ENCODE results near the gene MAPK9.

The MAPK9 gene

GRCh38 chr5:180291943-180292831 lies at the start of gene MAPK9:
MAPK9 (minus strand) TSS chr5:180292083; CDS start chr5:180280561, 11,522 bp downstream.
- DNase-seq, result peak; percentile 84

GRCh38 chr5:180341595-180341994 lies 49.7 kb upstream of the MAPK9 start:
- DNase-seq, result no peak

DNA sequence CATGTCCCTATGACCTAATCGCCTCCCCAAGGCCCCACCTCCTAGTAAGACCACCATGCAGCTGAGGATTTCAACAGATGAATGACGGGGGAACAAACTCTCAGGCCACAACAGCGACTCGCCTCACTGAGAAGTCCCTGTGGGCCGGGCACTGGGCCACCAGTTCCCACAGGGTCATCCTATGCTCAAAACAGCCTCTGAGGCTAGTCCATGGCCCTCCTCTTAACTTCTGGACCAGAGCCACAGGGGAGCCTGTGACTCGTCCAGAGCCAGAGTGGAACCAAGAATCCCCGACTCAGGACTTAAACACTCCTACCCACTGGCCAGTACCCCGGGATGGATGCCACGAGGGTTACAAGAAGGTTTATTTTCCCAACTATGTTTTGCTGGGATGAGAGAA lies 49.0 kb upstream of the MAPK9 start:
- DNase-seq, result no peak

DNA sequence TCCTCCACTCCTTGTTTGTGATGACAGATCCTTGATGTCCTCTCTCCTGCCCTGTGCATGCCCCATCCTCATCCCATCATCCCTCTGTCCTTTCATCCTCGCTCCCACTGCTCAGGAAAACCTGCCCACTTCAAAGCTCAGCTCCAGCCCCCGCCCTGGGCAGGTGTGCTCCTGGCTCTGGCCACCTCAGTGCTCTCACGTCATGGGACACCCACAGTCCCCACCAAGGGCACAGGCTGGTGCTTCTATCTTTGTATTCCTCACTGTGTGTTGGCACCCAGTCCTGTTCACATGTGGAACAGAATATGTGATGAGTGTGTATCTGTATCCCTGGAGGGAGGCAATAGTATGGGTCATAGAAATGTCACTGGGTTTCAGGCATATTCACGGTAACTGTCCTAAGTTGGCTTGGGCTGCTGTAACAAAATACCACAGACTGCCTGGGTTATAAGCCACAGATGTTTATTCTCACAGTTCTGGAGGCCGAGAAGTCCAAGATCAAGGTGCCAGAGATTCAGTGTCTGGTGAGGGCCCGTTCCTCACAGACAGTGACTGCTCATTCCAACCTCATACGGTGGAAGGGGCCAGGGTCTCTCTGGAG lies 47.8 kb upstream of the MAPK9 start:
- no peak for DNase-seq

DNA sequence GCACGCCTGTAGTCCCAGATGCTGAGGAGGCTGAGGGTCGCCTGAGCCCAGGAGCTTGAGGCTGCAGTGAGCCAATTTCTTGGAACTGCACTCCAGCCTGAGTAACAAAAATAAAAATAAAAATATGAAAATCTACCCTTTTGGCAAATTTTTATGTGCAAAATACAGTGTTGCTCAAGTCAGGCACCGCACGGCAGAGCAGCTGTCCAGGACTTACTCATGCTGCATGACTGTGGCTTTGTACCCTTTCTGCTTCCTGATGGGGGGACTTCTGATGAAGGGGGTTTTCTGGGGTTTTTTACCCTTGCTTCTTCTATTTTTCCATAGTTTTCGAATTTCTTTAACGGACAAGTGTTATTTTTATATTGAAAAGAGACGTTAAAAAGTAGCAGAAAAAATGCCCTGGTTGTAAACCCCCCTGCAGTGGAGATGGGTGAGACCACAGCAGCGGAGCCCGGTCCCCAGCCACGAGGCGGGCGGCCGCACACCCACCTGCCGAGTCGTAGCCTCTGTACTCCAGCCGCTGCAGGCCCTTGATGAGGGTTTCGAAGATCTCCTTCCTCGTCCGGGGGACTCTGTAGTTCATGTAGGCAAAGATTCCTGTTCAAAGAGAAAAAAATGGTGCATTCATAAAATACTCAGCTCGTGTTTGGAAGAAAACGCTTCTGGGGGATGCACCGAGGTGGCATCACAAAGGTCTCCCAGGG lies 46.3 kb upstream of the MAPK9 start:
- DNase-seq, result no peak

GRCh38 chr5:180336234-180337020 lies 44.5 kb upstream of the MAPK9 start:
- no peak for DNase-seq

DNA sequence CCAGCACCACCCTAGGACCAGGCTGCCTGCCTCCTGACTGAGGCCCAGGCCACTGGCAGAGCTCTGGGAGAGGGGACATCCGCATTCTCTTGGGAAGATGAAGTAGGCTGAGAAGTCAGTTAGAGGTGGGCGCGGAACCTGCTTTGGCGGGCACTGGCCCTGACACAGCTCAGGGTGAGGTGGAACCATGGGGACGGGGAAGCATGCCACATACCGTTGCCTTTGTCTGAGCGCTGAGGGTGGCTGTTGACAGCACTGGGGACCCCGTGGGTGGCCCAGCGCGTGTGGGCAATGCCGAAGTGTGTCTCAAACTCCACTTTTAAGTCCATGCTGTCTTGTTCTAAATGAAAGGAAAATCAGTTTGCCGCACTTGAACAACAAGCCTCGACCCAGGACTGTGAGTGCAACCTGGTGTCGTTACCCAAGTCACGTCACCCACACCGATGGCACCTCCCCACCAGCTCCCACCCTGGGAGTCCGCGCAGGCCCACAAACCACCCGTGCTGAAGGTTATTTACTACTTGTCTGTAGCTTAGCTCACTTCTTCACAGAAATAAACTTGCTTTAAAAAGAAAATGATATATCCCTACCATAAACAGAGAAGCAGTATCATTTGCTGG lies 43.8 kb upstream of the MAPK9 start:
- DNase-seq, result no peak

DNA sequence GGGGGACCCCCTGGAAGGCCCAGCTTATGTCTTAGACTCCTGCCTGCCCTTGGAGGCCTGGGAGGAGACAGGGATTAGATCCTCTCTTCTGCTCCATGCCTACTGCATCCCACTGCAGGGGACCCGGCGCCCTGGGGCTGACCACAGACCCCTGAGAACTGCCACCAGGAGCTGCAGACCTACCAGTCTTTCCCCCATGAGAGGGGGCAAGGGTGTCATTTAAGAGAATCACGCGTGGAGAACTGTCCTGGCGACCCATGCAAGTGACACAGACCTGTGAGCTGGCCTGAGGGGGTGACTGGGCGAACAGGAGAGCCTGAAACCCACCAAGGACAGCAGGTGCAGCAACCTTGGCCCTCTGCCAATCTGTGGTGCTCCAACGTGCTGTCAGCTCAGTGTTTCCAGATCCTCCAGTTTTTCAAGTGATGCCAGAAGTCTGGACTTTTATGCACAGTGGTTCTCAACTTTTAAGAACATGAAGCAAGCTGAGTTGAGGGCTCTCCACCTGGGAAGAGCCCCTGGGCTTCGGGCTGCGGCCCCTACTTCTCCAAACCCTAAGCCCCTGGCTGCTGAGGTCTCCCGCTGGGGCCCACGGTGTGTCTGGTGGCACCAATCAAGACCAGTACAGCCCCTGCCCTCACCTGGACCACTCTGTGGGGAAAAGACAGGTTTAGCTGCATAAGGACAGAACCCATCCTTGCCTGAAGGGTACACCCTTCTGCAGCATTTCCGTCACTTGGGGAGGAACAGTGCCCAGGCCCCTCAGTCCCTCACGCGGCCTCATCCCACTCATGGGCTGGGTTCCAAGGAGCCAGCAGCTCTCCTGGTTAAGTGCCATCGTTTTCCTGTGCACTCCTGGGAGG lies 43.1 kb upstream of the MAPK9 start:
- DNase-seq, result no peak

DNA sequence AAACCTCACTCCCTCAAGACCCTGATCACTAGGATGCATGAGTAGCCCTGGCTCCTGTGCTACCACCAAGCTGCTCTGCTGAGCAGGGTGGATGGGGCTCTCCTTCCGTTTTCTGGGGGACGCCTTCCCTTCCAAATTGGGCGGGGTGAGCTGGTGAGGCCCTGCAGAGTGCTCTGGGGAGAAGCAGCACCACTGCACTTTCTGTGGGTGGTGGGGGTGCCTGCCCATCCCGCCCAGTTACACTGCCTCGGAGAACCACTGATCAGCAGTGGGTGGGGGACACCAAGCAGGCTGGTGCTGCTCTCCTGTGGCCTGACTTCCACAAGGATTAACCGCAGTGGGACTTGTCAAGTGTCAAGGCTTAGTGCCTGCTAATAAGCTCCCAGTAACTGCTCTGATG lies 42.3 kb upstream of the MAPK9 start:
- no peak for DNase-seq

DNA sequence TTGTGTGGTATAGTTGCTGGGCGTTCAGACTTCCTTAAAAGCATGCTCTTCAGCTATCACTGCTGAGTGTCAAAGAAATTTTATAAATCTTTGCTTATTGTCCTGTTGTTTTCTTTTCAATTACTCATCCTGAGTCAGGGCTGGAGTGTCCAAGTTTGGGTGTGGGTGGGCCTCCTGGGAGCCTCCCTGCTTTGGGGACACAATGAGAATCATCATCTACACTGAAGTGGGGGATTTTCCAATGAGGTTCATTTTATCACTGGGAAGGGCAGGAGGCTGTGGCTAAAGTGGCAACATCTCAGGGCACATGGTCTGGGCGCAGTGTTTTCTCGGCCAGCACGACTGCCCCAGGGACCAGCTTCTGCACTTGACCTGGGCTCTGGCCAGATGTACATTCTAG lies 41.8 kb upstream of the MAPK9 start:
- no peak for DNase-seq

- no peak for DNase-seq
Measured at GRCh38 chr5:180332861-180333260, 41.0 kb upstream of the MAPK9 start.

- no peak for DNase-seq
Measured at GRCh38 chr5:180332051-180332517, 40.2 kb upstream of the MAPK9 start.

- DNase-seq, result no peak
Measured at GRCh38 chr5:180331647-180331950, 39.7 kb upstream of the MAPK9 start.

- no peak for DNase-seq
Measured at GRCh38 chr5:180330810-180331646, 39.1 kb upstream of the MAPK9 start.

- no peak for DNase-seq
Measured at GRCh38 chr5:180330270-180330648, 38.4 kb upstream of the MAPK9 start.

DNA sequence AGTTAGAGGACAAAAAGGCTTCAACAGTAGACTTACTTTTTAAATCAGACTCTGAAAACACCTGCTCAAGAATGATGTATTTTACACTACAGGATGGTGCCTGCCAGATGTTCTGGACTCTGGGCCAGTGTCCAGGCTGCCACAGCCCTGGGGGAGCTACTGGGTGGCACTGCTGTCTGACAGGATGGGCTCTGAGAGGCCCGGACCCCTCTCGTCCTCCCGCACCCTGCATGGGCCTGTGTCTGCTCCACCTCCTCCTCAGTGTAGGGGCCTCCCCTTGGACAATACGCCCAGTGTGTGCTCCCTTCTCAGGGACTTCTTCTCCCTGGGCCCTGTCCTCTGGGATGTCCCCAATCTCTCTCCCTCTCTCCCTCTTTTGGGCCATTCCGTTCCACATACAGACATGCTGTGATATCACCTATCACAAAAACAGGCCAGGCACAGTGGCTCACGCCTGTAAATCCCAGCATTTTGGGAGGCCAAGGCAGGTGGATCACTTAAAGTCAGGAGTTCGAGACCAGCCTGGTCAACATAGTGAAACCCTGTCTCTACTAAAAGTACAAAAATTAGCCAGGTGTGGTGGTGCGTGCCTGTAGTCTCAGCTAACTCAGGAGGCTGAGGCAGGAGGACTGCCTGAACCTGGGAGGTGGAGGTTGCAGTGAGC lies 37.9 kb upstream of the MAPK9 start:
- no peak for DNase-seq

- no peak for DNase-seq
Measured at GRCh38 chr5:180329138-180329435, 37.2 kb upstream of the MAPK9 start.

DNA sequence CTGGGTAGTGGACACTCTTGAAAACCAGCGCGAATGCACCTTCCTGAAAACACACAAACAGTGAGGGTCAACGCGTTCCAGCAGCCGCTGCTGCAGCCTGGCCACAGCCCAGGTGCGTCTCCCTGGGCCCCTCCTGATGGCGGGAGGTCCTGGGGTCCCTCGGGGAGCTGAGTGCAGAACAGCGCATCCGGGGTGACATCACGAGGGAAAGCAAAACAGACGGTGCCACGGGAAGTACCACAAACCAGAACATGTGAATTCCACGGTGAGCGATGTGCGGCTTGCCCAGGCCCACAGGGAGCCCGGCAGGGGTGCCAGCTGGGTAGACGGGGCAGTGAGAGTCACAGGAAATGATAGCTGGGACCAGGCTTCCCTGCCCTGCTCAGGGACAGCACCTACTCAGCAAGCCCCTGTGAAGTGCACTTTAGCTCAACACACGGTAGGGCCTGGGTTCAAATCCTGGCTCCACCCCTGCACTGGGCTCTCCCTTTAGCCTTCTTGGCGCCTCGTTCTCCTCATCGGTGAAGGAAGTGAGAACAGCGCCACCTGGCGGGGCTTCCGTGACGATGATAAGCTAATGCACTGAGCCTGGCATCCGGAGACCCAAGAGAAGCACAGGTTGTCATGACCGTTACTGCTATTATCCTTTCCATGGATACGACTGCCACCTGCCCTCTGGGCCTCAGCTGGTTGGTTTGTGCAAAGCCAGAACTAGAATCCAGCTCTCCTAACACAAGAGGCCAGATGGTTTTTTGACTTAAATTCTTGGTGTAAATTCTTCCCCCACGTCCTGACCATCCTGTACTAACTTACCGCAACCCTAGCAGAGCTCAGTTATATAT lies 36.6 kb upstream of the MAPK9 start:
- DNase-seq, result peak; percentile 84

DNA sequence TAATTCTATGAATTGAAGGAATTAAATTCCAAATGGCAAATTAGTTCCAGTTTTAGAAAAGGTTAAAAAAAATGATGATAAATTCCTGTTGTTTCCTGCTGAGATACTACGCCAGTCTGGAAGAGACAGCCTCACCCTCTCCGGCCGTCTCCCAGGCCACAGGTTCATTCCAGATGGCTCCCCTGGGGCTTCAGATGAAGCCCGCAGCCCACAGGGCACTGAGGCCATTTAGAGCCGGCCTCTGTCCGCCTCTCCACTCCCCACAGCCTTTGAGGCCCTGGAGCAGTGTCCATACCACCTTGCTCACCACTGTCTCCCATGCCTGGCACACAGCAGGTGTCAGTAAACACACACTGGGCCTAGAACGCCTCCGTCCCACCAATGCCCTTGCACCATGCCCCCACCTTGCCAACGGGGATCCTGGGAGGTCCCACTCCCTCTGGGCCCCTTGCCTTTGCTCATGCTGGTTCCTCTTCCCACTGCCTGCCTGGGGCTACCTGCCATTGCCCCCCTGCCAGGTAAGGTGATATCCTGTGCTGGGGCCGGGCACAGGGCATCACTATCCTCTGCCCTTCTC lies 35.2 kb upstream of the MAPK9 start:
- no peak for DNase-seq

Measured in activated naive CD4-positive, alpha-beta T cell treated with Interleukin-2 at 50 U/mL for 16 hours (primary cell).